Hepatocyte (in vitro differentiated cells): ENCODE data around the gene POTED. TPM values are rescaled to one million over a fixed set of nuclear protein-coding genes. Genes with fewer than 3 reads are reported as not detected.
"Not testable (repeated sequence)": the region's sequence is repeated elsewhere in the genome, so short reads cannot be mapped to it uniquely, and the experiment has no call there.

Experiments
- DNase-seq: peaks from one replicate; pipeline ENCODE4 v3.0.0-alpha.2; 2016; ENCODE audit warnings: low spot score
- H2AFZ ChIP-seq: fragments of 200-600 bp; sonication (generic); 2 replicates; pipeline ENCODE4 v1.6.0; 2016; ENCODE audit warnings: antibody characterized with exemption, mild to moderate bottlenecking
- H3K27ac ChIP-seq: fragments of 200-600 bp; sonication (generic); 2 replicates; pipeline ENCODE4 v1.5.1; 2016; ENCODE audit warnings: mild to moderate bottlenecking
- H3K27me3 ChIP-seq: fragments of 200-600 bp; sonication (generic); 2 replicates; pipeline ENCODE4 v1.6.1; 2016
- H3K36me3 ChIP-seq: fragments of 200-600 bp; sonication (generic); replicated peaks from 2 replicates; pipeline ENCODE4 v1.5.1; 2016; ENCODE audit warnings: low read depth; ENCODE audit not compliant: insufficient read depth
- H3K4me1 ChIP-seq: fragments of 200-600 bp; sonication (generic); 2 replicates; pipeline ENCODE4 v1.5.1; 2016; ENCODE audit warnings: mild to moderate bottlenecking, moderate library complexity; ENCODE audit not compliant: insufficient read depth
- H3K4me2 ChIP-seq: fragments of 200-600 bp; sonication (generic); 2 replicates; pipeline ENCODE4 v1.6.0; 2016
- H3K4me3 ChIP-seq: fragments of 200-600 bp; sonication (generic); 2 replicates; pipeline ENCODE4 v1.5.1; 2016; ENCODE audit warnings: mild to moderate bottlenecking
- H3K79me2 ChIP-seq: fragments of 200-600 bp; sonication (generic); 2 replicates; pipeline ENCODE4 v1.6.0; 2017; ENCODE audit warnings: mild to moderate bottlenecking
- H3K9me2 ChIP-seq: fragments of 200-600 bp; sonication (generic); replicated peaks from 2 replicates; pipeline ENCODE4 v1.6.0; 2017; ENCODE audit warnings: mild to moderate bottlenecking; ENCODE audit not compliant: insufficient read depth
- H3K9me3 ChIP-seq: fragments of 200-600 bp; sonication (generic); 2 replicates; pipeline ENCODE4 v1.5.1; 2016; ENCODE audit warnings: low read depth, mild to moderate bottlenecking
- H4K20me1 ChIP-seq: fragments of 200-600 bp; sonication (generic); 2 replicates; pipeline ENCODE4 v1.6.0; 2016; ENCODE audit warnings: mild to moderate bottlenecking; ENCODE audit not compliant: insufficient read depth, poor library complexity, severe bottlenecking
- WGBS: methylation state at CpG from one replicate; pipeline ENCODE4 v1.1.6; 2016; ENCODE audit warnings: low lambda C conversion rate; ENCODE audit errors: missing lambda C conversion rate; 5-methylcytosine and 5-hydroxymethylcytosine counted together
- microRNA-seq: library from miRNA; unstranded; fragments of <30 nt; microRNA quantifications from one replicate; pipeline ENCODE4, GENCODE V29; 2017
- polyA plus RNA-seq: library from polyadenylated mRNA; unstranded; fragments of >200 nt; fragmentation: Nextera tagmentation; extraction: Ambion mirVana; gene quantifications from 2 replicates; pipeline ENCODE4 v1.2.1, GENCODE V29; 2016
- small RNA-seq: library from RNA; depleted of rRNA; stranded (forward); fragments of <200 nt; gene quantifications from one replicate; pipeline ENCODE3, GENCODE V24; 2014
- total RNA-seq: library from RNA; depleted of rRNA; stranded (reverse); fragments of >200 nt; gene quantifications from 2 replicates; pipeline ENCODE4 v1.2.3, GENCODE V29; 2014

Gene POTED
- not detected in 2 replicates for total RNA-seq
- not detected in 2 replicates for polyA plus RNA-seq

DNA sequence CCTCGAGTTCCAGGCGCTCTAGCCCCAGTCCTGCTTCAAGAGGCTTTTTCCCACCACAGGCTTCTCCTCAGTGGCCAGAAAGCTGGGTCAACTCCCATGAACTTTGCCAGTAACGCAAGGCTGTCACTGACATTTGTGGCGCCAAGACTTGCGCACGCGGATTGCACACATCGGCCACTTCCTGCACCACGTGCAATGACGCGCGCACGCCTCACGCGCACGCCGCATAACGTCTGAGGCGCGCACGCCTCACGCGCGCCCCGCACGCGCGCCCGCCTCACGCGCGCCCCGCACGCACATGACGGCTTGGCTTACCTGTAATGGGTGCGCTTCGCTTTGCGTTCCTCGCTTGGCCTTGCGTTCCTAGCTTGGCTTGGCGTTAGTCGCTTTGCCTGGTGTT, at the start of gene POTED:
Gene POTED (plus strand): TSS at position 301 of the 400 bp plus-strand sequence. CDS start 452 bp downstream, outside the sequence.
- H3K27me3 ChIP-seq, H3K79me2 ChIP-seq, H2AFZ ChIP-seq, H4K20me1 ChIP-seq, H3K27ac ChIP-seq, H3K9me2 ChIP-seq, H3K4me1 ChIP-seq, DNase-seq, H3K4me2 ChIP-seq, H3K9me3 ChIP-seq, H3K36me3 ChIP-seq, H3K4me3 ChIP-seq: not testable (repeated sequence)
- WGBS = 98% methylated on average over 22 of the region's 42 CpGs

DNA sequence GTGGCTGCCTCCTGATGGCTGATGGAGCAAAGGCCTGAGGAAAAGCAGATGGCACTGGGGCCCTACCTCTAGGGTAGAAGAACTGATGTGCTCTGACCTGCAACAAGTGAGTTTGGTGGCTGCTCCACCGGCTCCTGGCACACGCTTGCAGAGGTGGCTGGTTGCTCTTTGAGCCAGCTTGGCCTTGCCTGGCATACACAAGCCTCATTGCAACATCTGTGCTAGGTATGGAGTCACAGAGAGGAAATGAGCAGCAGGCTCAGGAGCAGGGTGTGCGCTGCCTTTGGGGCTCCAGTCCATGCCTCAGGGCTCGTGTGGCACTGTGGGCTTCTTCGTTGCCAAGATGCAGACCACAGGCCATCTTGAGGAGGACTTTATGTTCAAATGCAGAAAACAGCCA, 40.5 kb downstream of the POTED start:
- H3K4me1 ChIP-seq, DNase-seq, H3K79me2 ChIP-seq, H3K27ac ChIP-seq, H3K4me2 ChIP-seq, H3K27me3 ChIP-seq, H3K9me2 ChIP-seq, H3K4me3 ChIP-seq, H3K36me3 ChIP-seq, H3K9me3 ChIP-seq, H2AFZ ChIP-seq, H4K20me1 ChIP-seq: not testable (repeated sequence)
- 86% methylated on average over 2 of the region's 5 CpGs for WGBS

DNA sequence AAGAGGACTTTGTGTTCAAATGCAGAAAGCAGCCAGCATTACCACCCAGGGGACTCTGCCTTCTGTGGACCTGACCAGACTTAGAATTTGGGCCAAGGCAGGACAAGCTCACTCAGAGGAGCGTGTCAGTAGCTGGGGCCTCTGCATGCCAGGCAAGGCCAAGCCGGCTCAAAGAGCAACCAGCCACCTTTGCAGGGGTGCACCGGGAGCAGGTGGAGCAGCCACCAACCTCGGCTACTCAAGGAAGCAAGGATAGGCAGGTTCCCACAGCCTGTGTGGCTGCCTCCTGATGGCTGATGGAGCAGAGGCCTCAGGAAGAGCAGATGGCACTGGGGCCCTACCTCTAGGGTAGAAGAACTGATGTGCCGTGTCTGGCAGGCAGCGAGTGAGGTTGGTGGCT, 42.2 kb downstream of the POTED start:
- not testable (repeated sequence) for H3K9me2 ChIP-seq, H3K27me3 ChIP-seq, H2AFZ ChIP-seq, H3K4me1 ChIP-seq, H3K9me3 ChIP-seq, H3K27ac ChIP-seq, H4K20me1 ChIP-seq, H3K79me2 ChIP-seq, H3K4me3 ChIP-seq, DNase-seq, H3K36me3 ChIP-seq, H3K4me2 ChIP-seq
- 87% methylated on average over 6 of the region's 6 CpGs for WGBS

Small RNAs within 50 kb of the gene (microRNA-seq; reads per million reads assigned to microRNA genes)
- gene MIR3118-1 = not detected

Small RNAs within 50 kb of the gene (small RNA-seq; reads per million reads assigned to genes)
- gene AL050303.3 (not detected), gene MIR3118-1 (not detected), gene RNU6-286P (not detected)
